Stimulated activated CD8-positive, alpha-beta memory T cell treated with anti-CD3 and anti-CD28 coated beads, Interleukin-12 subunit alpha, Interleukin-12 subunit beta, amount 100 ng/mL, for 1 hour (primary cell): ENCODE data around the gene TNP2.

ENCODE experiments used
- DNase-seq: peaks from one replicate; pipeline ENCODE4 v3.0.0-alpha.2; 2020; ENCODE audit warnings: low read depth

Gene TNP2

GRCh38 chr16:11277607-11278337 lies 8.6 kb upstream of the TNP2 start:
- no peak for DNase-seq

GRCh38 chr16:11276896-11277593 lies 7.9 kb upstream of the TNP2 start:
- DNase-seq: no peak

- no peak for DNase-seq
Measured at GRCh38 chr16:11276143-11276895, 7.2 kb upstream of the TNP2 start, which contains the start of gene PRM2. PRM2 (minus strand) TSS chr16:11276480; CDS start chr16:11276370, 110 bp downstream.

GRCh38 chr16:11274964-11275363 lies 5.8 kb upstream of the TNP2 start:
- no peak for DNase-seq

- DNase-seq: no peak
Measured at GRCh38 chr16:11273721-11274324, 4.7 kb upstream of the TNP2 start.

- DNase-seq: no peak
Measured at GRCh38 chr16:11272921-11273720, 4.0 kb upstream of the TNP2 start, which contains the start of gene PRM3. PRM3 (minus strand) TSS chr16:11273629; CDS start chr16:11273595, 34 bp downstream.

- no peak for DNase-seq
Measured at GRCh38 chr16:11272484-11272883, 3.4 kb upstream of the TNP2 start.

GRCh38 chr16:11271610-11272009 lies 2.5 kb upstream of the TNP2 start:
- no peak for DNase-seq

- no peak for DNase-seq
Measured at GRCh38 chr16:11270602-11271162, 1.6 kb upstream of the TNP2 start.

GRCh38 chr16:11265124-11265523 lies 4.0 kb downstream of the TNP2 start:
- no peak for DNase-seq

GRCh38 chr16:11264155-11264832 lies 4.8 kb downstream of the TNP2 start:
- no peak for DNase-seq

- no peak for DNase-seq
Measured at GRCh38 chr16:11263737-11264136, 5.4 kb downstream of the TNP2 start.

- DNase-seq: no peak
Measured at GRCh38 chr16:11262915-11263314, 6.2 kb downstream of the TNP2 start.

- no peak for DNase-seq
Measured at GRCh38 chr16:11260596-11260966, 8.5 kb downstream of the TNP2 start.

GRCh38 chr16:11259655-11260595 lies 9.2 kb downstream of the TNP2 start:
- no peak for DNase-seq

GRCh38 chr16:11258553-11259492 lies 10.3 kb downstream of the TNP2 start:
- no peak for DNase-seq

- DNase-seq: peak; percentile 36
Measured at GRCh38 chr16:11257131-11257938, 11.8 kb downstream of the TNP2 start.
